Thyroid gland (tissue), 4 donors: ENCODE measurements around the gene MAGIX. TPM values are rescaled to one million over a fixed set of nuclear protein-coding genes. Genes with fewer than 3 reads are reported as not detected.

Experiments
- DNase-seq, 2 donors: peaks; one replicate each; pipeline ENCODE4 v3.0.0-alpha.2; 2019
- H3K27ac ChIP-seq, 3 donors: fragments of 200-600 bp; sonication (generic); 1 replicate in 2 of 3; 2 replicates in 1 of 3; pipeline ENCODE4 v1.5.1; 2016 to 2019; ENCODE audit warnings: mild to moderate bottlenecking in 1 of 3, moderate library complexity in 1 of 3
- H3K27me3 ChIP-seq: fragments of 200-600 bp; sonication (generic); one replicate; pipeline ENCODE4 v1.5.1; 2019
- H3K36me3 ChIP-seq, 2 donors: fragments of 200-600 bp; sonication (generic); one replicate each; pipeline ENCODE4 v1.5.1; 2016 to 2019
- H3K4me1 ChIP-seq, 2 donors: fragments of 200-600 bp; sonication (generic); one replicate each; pipeline ENCODE4 v1.5.1; 2017 to 2019
- H3K4me3 ChIP-seq, 3 donors: fragments of 200-600 bp; sonication (generic); replicated peaks in 1 of 3; 1 replicate in 2 of 3; 2 replicates in 1 of 3; pipeline ENCODE4 v1.5.1; 2016; ENCODE audit warnings: mild to moderate bottlenecking in 1 of 3
- H3K9me3 ChIP-seq: fragments of 200-600 bp; sonication (generic); one replicate; pipeline ENCODE4 v1.5.1; 2017
- POLR2A ChIP-seq, 2 donors: fragments of 450-650 bp; IDR thresholded peaks; one replicate each; pipeline ENCODE4 v1.6.1; 2017; ENCODE audit warnings: antibody characterized with exemption in 2 of 2, mild to moderate bottlenecking in 2 of 2, moderate library complexity in 1 of 2
- WGBS, 2 donors: methylation state at CpG; one replicate each; pipeline ENCODE4 v1.1.5; 2017; 5-methylcytosine and 5-hydroxymethylcytosine counted together
- intact Hi-C: fragments of 100-400 bp; cut with DNase I; formaldehyde crosslinking; loops from one replicate; pipeline ENCODE4 v1.15.1; 2023
- total RNA-seq, 4 donors: library from RNA; depleted of rRNA; stranded (reverse); fragments of >200 nt; gene quantifications; one replicate each; pipeline ENCODE4 v1.2.3, GENCODE V29; 2016
- TF ChIP-seq, protein P1 (sequence below), 6 experiments: fragments of 200-600 bp in 3 of 6; fragments of 450-650 bp in 3 of 6; sonication (generic) in 3 of 6; IDR thresholded peaks; one replicate each; pipeline ENCODE4 v1.5.1; 2016 to 2019; ENCODE audit warnings: antibody characterized with exemption in 6 of 6, mild to moderate bottlenecking in 2 of 6, inconsistent platforms in 1 of 6, moderate library complexity in 1 of 6

The MAGIX gene
- total RNA-seq, 4 donors from 2014 or later, result 16.5 to 40.9 (median 27.5) TPM

DNA sequence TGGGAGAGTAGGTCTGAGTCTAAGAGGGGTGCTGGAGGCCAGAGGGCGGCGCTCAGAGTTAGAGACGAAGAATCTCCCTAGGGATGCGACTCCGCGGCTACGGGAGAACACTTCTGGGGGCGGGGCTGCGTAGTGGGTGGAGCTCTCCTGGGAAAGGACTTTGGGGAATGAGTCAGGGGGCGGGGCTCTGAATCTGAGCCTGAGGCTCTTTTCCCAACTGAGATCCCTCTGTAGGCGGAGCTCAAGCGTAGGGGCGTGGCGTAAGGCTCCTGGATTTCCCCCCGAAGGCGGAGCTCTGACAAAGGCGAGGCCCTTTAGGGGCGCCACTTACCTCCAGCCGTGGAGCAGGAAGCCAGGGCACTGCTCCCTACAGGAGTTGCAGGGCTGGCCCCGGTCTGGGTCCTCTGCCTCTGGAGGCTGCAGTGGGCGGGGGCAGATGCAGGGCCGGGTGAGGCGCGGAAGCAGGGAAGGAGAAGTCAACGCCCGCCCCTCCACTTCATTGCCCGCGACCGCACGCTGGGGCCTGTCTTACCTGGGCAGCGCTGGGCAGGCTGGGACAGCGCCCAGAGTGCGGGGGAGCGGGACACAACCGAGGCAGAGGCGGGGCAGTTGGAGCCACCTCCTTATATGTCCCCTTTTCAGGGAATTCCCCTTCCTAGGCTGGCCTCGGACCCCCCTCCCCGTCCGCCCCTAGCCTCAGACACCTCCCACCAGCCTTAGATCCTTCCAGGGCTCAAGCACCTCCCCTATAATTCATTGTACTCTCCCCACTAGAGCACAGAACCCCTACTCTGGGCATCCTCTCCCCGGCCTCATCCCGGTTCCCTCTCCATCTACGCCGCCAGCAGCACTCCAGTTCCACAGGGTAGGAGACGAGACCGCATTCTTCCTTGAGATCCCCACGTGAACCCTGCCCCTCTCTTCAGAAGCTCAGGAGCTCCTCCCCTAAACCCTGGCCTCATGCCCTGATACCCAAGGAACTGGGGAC lies 22.0 kb downstream of the MAGIX start:
- Histone ChIP-seq H3K4me3 (peak overlapping the region in 1 of 3 donors; percentile 36), H3K4me1 (no peaks in the 10 kb centered on the region), H3K27ac (peak overlapping the region in 2 of 3 donors; percentile 58 to 70), H3K9me3 (no peaks in the 10 kb centered on the region), H3K27me3 (no peaks in the 10 kb centered on the region), H3K36me3 (peaks cover 0 to 4% of the 10 kb centered on the region in 2 donors)
- TF ChIP-seq, protein P1, sequence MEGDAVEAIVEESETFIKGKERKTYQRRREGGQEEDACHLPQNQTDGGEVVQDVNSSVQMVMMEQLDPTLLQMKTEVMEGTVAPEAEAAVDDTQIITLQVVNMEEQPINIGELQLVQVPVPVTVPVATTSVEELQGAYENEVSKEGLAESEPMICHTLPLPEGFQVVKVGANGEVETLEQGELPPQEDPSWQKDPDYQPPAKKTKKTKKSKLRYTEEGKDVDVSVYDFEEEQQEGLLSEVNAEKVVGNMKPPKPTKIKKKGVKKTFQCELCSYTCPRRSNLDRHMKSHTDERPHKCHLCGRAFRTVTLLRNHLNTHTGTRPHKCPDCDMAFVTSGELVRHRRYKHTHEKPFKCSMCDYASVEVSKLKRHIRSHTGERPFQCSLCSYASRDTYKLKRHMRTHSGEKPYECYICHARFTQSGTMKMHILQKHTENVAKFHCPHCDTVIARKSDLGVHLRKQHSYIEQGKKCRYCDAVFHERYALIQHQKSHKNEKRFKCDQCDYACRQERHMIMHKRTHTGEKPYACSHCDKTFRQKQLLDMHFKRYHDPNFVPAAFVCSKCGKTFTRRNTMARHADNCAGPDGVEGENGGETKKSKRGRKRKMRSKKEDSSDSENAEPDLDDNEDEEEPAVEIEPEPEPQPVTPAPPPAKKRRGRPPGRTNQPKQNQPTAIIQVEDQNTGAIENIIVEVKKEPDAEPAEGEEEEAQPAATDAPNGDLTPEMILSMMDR (IDR thresholded peaks at IDR 0.05), result no peak
- peak; percentile 37 to 69 for TF ChIP-seq POLR2A (IDR thresholded peaks at IDR 0.05)
- peak; percentile 90 to 91 for DNase-seq
- intact Hi-C loops, result no loop called here
- 14 to 22% methylated on average over 8 to 13 of the region's 46 CpGs for WGBS, 2 donors

DNA sequence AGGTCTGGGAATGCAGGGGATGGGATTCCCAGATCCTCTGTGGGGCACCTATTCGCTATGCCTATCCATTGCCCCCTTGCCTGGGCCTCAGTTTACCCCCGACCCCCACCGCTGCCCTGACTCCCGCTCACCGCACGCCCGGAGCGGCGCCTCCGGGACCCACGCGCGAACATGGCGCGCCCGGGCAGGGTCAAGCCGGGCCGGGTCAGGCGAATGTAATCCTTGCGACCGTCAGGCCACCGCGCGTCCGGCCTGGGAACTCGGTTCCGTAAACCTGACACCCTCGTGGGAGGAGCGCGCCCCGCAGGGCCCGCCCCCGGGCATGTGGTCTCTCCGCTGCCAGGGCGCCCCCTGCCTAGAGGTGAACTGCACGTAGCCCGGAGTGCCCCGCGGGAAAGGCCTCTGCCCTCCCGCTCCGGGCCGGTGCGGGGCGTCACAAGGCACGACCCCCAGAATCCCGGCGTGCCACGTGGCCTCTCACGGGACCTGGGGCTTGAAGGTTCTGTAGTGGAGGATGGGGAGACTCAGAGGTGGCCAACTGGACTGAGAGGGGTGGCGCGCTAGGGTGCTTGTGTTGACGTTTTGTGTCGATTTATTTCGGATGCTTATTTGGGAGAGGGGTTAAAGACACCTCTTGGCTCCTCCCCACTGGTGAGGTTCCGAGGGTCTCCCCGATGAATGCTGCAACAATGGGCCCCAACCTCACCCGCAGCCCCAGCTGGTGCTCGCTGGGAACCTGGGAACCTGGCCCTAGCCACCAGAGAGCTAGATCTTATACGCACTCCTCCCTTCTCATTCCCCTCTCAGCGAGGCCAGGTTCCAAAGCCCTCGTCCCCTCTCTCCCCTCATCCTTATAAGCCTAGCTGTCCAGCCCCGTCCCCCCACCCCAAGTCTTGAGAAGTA lies 23.8 kb downstream of the MAGIX start, which contains the start of gene PRICKLE3:
Gene PRICKLE3, minus strand, starts transcription at position 249 of the 903 bp plus-strand sequence. Its CDS starts 76 bp downstream, at position 173.
- intact Hi-C loops, result no loop called here
- peak; percentile 87 for DNase-seq
- WGBS, 2 donors, result 15 to 35% methylated on average over 11 to 22 of the region's 62 CpGs

DNA sequence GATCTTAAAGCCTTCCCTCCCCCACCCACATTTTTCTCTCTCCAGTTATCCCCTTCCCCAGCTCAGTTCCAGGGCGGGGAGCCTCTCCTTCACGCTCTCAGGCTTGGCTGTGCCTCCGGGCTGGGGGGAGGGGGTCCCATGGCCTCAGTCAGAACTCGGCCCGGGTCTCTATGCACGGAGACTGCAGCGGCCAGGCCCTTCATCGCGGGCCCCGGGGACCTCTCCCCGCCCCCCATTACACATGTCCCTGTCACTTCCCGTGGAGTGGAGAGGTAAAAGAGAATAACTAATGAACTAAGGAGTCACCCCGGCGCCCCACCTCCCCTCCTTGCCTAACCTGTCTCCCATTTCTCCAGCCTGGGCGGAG lies 24.5 kb downstream of the MAGIX start:
- TF ChIP-seq, protein P1 (IDR thresholded peaks at IDR 0.05), result no peak
- no peak for TF ChIP-seq POLR2A (IDR thresholded peaks at IDR 0.05)
- WGBS, 2 donors, result 40 to 42% methylated on average over 2 to 14 of the region's 15 CpGs
- H3K4me1 ChIP-seq, result no peaks in the 10 kb centered on the region

More for the DNA sequence above, 23.8 kb downstream of the MAGIX start, which contains the start of gene PRICKLE3:
- TF ChIP-seq, protein P1 (IDR thresholded peaks at IDR 0.05), result peak in 3 of 6 experiments; percentile 23 to 46 (median 23)
- TF ChIP-seq POLR2A (IDR thresholded peaks at IDR 0.05), result peak in 1 of 2 donors; percentile 78
- Histone ChIP-seq H3K9me3 (no peaks in the 10 kb centered on the region), H3K36me3 (peaks cover 0 to 4% of the 10 kb centered on the region in 2 donors), H3K4me1 (no peaks in the 10 kb centered on the region), H3K27ac (peak within 1 kb of the TSS; percentile 58 to 74 (median 68)), H3K27me3 (no peaks in the 10 kb centered on the region), H3K4me3 (peak within 1 kb of the TSS in 2 of 3 donors; percentile 23 to 36)

GRCh38 chrX:49187526-49187925 lies 25.0 kb downstream of the MAGIX start:
- no peaks in the 10 kb centered on the region for H3K9me3 ChIP-seq
- H3K36me3 ChIP-seq, result peaks cover 0 to 4% of the 10 kb centered on the region in 2 donors
- no peaks in the 10 kb centered on the region for H3K27me3 ChIP-seq
- H3K4me3 ChIP-seq, result no peak overlapping the region
- H3K4me1 ChIP-seq, result peaks cover 0 to 2% of the 10 kb centered on the region in 2 donors
- intact Hi-C loops, result no loop called here
- WGBS, 2 donors, result 72 to 73% methylated on average over 7 to 10 of the region's 10 CpGs
- no peak for DNase-seq
- TF ChIP-seq, protein P1 (IDR thresholded peaks at IDR 0.05), result no peak
- no peak for TF ChIP-seq POLR2A (IDR thresholded peaks at IDR 0.05)
- H3K27ac ChIP-seq, result no peak overlapping the region

More for the DNA sequence above, 24.5 kb downstream of the MAGIX start:
- Histone ChIP-seq H3K4me3 (no peak overlapping the region), H3K36me3 (peaks cover 0 to 4% of the 10 kb centered on the region in 2 donors), H3K27ac (peak overlapping the region; percentile 58 to 74 (median 68)), H3K27me3 (no peaks in the 10 kb centered on the region), H3K9me3 (no peaks in the 10 kb centered on the region)
- intact Hi-C loops, result no loop called here
- DNase-seq, result peak; percentile 24 to 25
